HEK293 (cell line): ENCODE measurements around the gene RABGGTA.

Source experiments
- CTCF ChIA-PET: fragments of 350-600 bp; formaldehyde crosslinking; extraction: SDS; loops from one replicate; lab custom pipeline; 2021; ENCODE audit warnings: antibody characterized with exemption; lab: Yijun Ruan, JAX
- POLR2A ChIA-PET: fragments of 300-600 bp; formaldehyde crosslinking; extraction: SDS; loops from one replicate; lab custom pipeline; 2020; ENCODE audit warnings: antibody characterized with exemption, inconsistent platforms; lab: Yijun Ruan, JAX
- H3K27ac ChIP-seq: fragments of 200-500 bp; sonication (Bioruptor generic); 2 replicates; pipeline ENCODE4 v1.5.1; 2014; ENCODE audit warnings: low read depth, low read length, control low read depth, inconsistent platforms; ENCODE audit errors: extremely low read depth
- H3K36me3 ChIP-seq, 2 experiments: fragments of 200-500 bp in 1 of 2; sonication (Bioruptor generic) in 1 of 2; 1 replicate in 1 of 2; 2 replicates in 1 of 2; pipeline ENCODE4 v1.5.1; 2014 to 2017; ENCODE audit warnings: inconsistent platforms in 2 of 2, low read length in 2 of 2; ENCODE audit not compliant: control insufficient read depth in 2 of 2, insufficient read depth in 1 of 2
- H3K4me1 ChIP-seq: fragments of 200-500 bp; sonication (Bioruptor generic); 2 replicates; pipeline ENCODE4 v1.5.1; 2014; ENCODE audit warnings: mild to moderate bottlenecking, low read length, inconsistent platforms; ENCODE audit not compliant: control insufficient read depth, insufficient read depth
- H3K4me3 ChIP-seq: 2 replicates; pipeline ENCODE4 v1.5.1; 2011; ENCODE audit warnings: low read depth, mild to moderate bottlenecking, control low read depth, low read length, moderate library complexity
- H3K9me3 ChIP-seq: fragments of 200-500 bp; sonication (Bioruptor generic); 2 replicates; pipeline ENCODE4 v1.5.1; 2014; ENCODE audit warnings: low read depth, low read length, inconsistent platforms; ENCODE audit not compliant: control insufficient read depth, insufficient read depth
- EGR2 ChIP-seq: fragments of 450-650 bp; formaldehyde crosslinking; IDR thresholded peaks from 2 replicates; pipeline ENCODE4 v1.5.1; 2016; ENCODE audit warnings: low read depth, missing biosample characterization, missing genetic modification characterization
- MYNN ChIP-seq: fragments of 450-650 bp; formaldehyde crosslinking; IDR thresholded peaks from 2 replicates; pipeline ENCODE4 v1.5.1; 2016; ENCODE audit warnings: missing biosample characterization, missing genetic modification characterization, borderline replicate concordance
- WT1 ChIP-seq: fragments of 450-650 bp; formaldehyde crosslinking; IDR thresholded peaks from 2 replicates; pipeline ENCODE4 v1.5.1; 2016; ENCODE audit warnings: missing biosample characterization, missing genetic modification characterization
- ZBTB49 ChIP-seq: fragments of 450-650 bp; formaldehyde crosslinking; IDR thresholded peaks from 2 replicates; pipeline ENCODE4 v1.5.1; 2016; ENCODE audit warnings: missing biosample characterization, missing genetic modification characterization, low read depth
- ZFHX2 ChIP-seq: fragments of 450-650 bp; formaldehyde crosslinking; conservative IDR thresholded peaks from 2 replicates; pipeline ENCODE4 v1.5.1; 2016; ENCODE audit warnings: missing biosample characterization, missing genetic modification characterization
- ZNF140 ChIP-seq: fragments of 450-650 bp; formaldehyde crosslinking; IDR thresholded peaks from 2 replicates; pipeline ENCODE4 v1.5.1; 2016; ENCODE audit warnings: missing biosample characterization, missing genetic modification characterization
- ZNF214 ChIP-seq: fragments of 450-650 bp; formaldehyde crosslinking; IDR thresholded peaks from 2 replicates; pipeline ENCODE4 v1.5.1; 2017; ENCODE audit warnings: missing biosample characterization, mild to moderate bottlenecking, missing genetic modification characterization, borderline replicate concordance
- ZNF280C ChIP-seq: fragments of 450-650 bp; formaldehyde crosslinking; IDR thresholded peaks from 2 replicates; pipeline ENCODE4 v1.5.1; 2016; ENCODE audit warnings: missing biosample characterization, missing genetic modification characterization
- ZNF311 ChIP-seq: fragments of 450-650 bp; formaldehyde crosslinking; IDR thresholded peaks from 2 replicates; pipeline ENCODE4 v1.5.1; 2017; ENCODE audit warnings: missing biosample characterization, missing genetic modification characterization, borderline replicate concordance
- ZNF335 ChIP-seq: fragments of 450-650 bp; formaldehyde crosslinking; conservative IDR thresholded peaks from 2 replicates; pipeline ENCODE4 v1.5.1; 2016; ENCODE audit warnings: missing biosample characterization, missing genetic modification characterization
- ZNF571 ChIP-seq: fragments of 450-650 bp; formaldehyde crosslinking; IDR thresholded peaks from 2 replicates; pipeline ENCODE4 v1.5.0; 2017; ENCODE audit warnings: missing biosample characterization, missing genetic modification characterization
- ZNF600 ChIP-seq: fragments of 450-650 bp; formaldehyde crosslinking; IDR thresholded peaks from 2 replicates; pipeline ENCODE4 v1.5.1; 2016; ENCODE audit warnings: missing biosample characterization, missing genetic modification characterization
- ZNF626 ChIP-seq: fragments of 450-650 bp; sonication (Bioruptor Pico); formaldehyde crosslinking; IDR thresholded peaks from 2 replicates; pipeline ENCODE4 v1.5.1; 2018; ENCODE audit warnings: missing biosample characterization, missing genetic modification characterization, inconsistent platforms
- ZNF677 ChIP-seq: fragments of 450-650 bp; IDR thresholded peaks from 2 replicates; pipeline ENCODE4 v1.5.0; 2018; ENCODE audit warnings: missing biosample characterization, mild to moderate bottlenecking, missing genetic modification characterization, moderate library complexity
- ZNF76 ChIP-seq: fragments of 450-650 bp; formaldehyde crosslinking; IDR thresholded peaks from 2 replicates; pipeline ENCODE4; 2016; ENCODE audit warnings: low read depth, missing biosample characterization, missing genetic modification characterization, borderline replicate concordance
- ZNF777 ChIP-seq: fragments of 450-650 bp; formaldehyde crosslinking; IDR thresholded peaks from 2 replicates; pipeline ENCODE4 v1.5.1; 2017; ENCODE audit warnings: missing biosample characterization, missing genetic modification characterization, borderline replicate concordance
- ZNF792 ChIP-seq: fragments of 450-650 bp; formaldehyde crosslinking; IDR thresholded peaks from 2 replicates; pipeline ENCODE4 v1.5.1; 2016; ENCODE audit warnings: missing biosample characterization, missing genetic modification characterization
- ZNF837 ChIP-seq: fragments of 450-650 bp; formaldehyde crosslinking; IDR thresholded peaks from 2 replicates; pipeline ENCODE4 v1.5.1; 2016; ENCODE audit warnings: missing biosample characterization, missing genetic modification characterization
- TF ChIP-seq, protein P1 (sequence below): fragments of 450-650 bp; formaldehyde crosslinking; IDR thresholded peaks from 2 replicates; pipeline ENCODE4 v1.5.1; 2016; ENCODE audit warnings: missing biosample characterization, missing genetic modification characterization
- TF ChIP-seq, protein P2 (sequence below): fragments of 450-650 bp; formaldehyde crosslinking; IDR thresholded peaks from 2 replicates; pipeline ENCODE4 v1.5.1; 2017; ENCODE audit warnings: missing biosample characterization, missing genetic modification characterization

The RABGGTA gene

DNA sequence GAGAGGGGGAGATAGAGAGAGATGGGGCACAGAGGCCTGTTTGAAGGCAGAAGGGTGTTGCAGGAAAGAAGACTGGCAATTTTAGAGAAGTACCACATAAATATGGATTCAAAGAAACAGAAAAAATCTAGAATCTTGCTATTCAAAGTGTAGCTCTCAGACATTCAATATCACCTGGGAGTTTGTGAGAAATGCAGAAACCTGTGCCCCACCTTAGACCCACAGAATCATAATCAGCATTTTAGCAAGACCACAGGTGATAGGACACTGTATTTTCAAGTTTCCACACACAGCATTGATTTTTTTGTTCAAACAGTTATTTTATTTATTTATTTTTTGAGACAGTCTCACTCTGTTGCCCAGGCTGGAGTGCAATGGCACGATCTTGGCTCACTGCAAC is 42.5 kb downstream of the RABGGTA start:
- no peak for TF ChIP-seq ZNF140 (tag by site-specific recombination)
- no peak for TF ChIP-seq ZNF571 (tag by site-specific recombination)
- no peak for TF ChIP-seq ZNF311
- TF ChIP-seq ZNF600 (tag by site-specific recombination) = no peak
- no peak for TF ChIP-seq WT1 (tag by site-specific recombination)
- no peak for TF ChIP-seq ZNF677 (tag by site-specific recombination)
- no peak for TF ChIP-seq ZNF626 (tag by site-specific recombination)
- no peak for TF ChIP-seq ZNF335 (tag by site-specific recombination)
- ChIA-PET POLR2A (interaction anchor here (1.9 kb wide), 1 partner anchor 34 kb away, joined by 6 read pairs; the partner anchor contains the start of gene TM9SF1), CTCF (interaction anchor here (0.7 to 1.8 kb wide), 5 partner anchors 8 to 598 kb away, joined by 3 to 4 read pairs (median 3); partner anchors contain the start of gene MDP1)
- Histone ChIP-seq H3K9me3 (no peaks in the 10 kb centered on the region), H3K4me3 (no peak overlapping the region), H3K36me3 (peaks cover 23 to 31% of the 10 kb centered on the region in 2 experiments), H3K27ac (no peak overlapping the region), H3K4me1 (peaks cover 7% of the 10 kb centered on the region)

DNA sequence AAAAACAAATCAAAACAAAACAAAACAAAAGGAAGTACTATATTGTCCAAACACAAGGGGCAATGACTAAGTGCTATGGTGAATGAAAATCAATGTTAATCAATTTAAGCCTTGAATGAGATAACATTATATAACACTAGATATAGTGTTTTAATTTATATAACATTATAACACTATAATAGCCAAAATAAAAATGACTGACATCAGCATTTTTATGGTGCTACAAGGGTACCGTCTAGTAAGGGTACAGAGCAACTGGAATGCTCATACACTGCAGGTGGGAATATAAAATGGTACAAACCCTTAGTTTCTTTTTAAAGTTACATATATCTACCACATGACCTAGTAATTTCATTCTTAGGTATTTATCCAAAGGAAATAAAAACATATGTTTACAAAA is 44.9 kb downstream of the RABGGTA start:
- no peak overlapping the region for H3K4me3 ChIP-seq
- TF ChIP-seq, protein P1, sequence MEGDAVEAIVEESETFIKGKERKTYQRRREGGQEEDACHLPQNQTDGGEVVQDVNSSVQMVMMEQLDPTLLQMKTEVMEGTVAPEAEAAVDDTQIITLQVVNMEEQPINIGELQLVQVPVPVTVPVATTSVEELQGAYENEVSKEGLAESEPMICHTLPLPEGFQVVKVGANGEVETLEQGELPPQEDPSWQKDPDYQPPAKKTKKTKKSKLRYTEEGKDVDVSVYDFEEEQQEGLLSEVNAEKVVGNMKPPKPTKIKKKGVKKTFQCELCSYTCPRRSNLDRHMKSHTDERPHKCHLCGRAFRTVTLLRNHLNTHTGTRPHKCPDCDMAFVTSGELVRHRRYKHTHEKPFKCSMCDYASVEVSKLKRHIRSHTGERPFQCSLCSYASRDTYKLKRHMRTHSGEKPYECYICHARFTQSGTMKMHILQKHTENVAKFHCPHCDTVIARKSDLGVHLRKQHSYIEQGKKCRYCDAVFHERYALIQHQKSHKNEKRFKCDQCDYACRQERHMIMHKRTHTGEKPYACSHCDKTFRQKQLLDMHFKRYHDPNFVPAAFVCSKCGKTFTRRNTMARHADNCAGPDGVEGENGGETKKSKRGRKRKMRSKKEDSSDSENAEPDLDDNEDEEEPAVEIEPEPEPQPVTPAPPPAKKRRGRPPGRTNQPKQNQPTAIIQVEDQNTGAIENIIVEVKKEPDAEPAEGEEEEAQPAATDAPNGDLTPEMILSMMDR = no peak
- TF ChIP-seq MYNN (tag by site-specific recombination) = no peak
- no peak for TF ChIP-seq ZNF76 (tag by site-specific recombination)
- no peak for TF ChIP-seq ZNF214 (tag by site-specific recombination)
- no peak for TF ChIP-seq ZNF280C (tag by site-specific recombination)
- no peak for TF ChIP-seq ZNF792 (tag by site-specific recombination)
- TF ChIP-seq ZFHX2 (tag by site-specific recombination) = no peak
- no peak for TF ChIP-seq EGR2 (tag by site-specific recombination)
- TF ChIP-seq ZNF837 (tag by site-specific recombination) = no peak
- TF ChIP-seq ZNF777 (tag by site-specific recombination) = no peak
- no peak overlapping the region for H3K27ac ChIP-seq
- ChIA-PET POLR2A (no interaction called here), CTCF (interaction anchor here (1.8 kb wide), 1 partner anchor 10 kb away, joined by 7 read pairs; the partner anchor contains the start of gene MDP1)
- H3K9me3 ChIP-seq = no peaks in the 10 kb centered on the region
- H3K4me1 ChIP-seq = no peaks in the 10 kb centered on the region
- H3K36me3 ChIP-seq = peaks cover 23 to 31% of the 10 kb centered on the region in 2 experiments

- no peak overlapping the region for H3K27ac ChIP-seq
- no peaks in the 10 kb centered on the region for H3K4me1 ChIP-seq
- CTCF ChIA-PET = interaction anchor here (0.6 to 1.8 kb wide), 3 partner anchors 9 to 207 kb away, joined by 3 to 7 read pairs (median 4); partner anchors contain the start of genes MDP1 and TINF2
- no peaks in the 10 kb centered on the region for H3K9me3 ChIP-seq
- H3K4me3 ChIP-seq = no peak overlapping the region
- peaks cover 22 to 30% of the 10 kb centered on the region in 2 experiments for H3K36me3 ChIP-seq
- POLR2A ChIA-PET = interaction anchor here (0.5 to 2.1 kb wide), 3 partner anchors 11 to 82 kb away, joined by 3 to 4 read pairs (median 3); partner anchors contain the start of genes CHMP4A and TINF2
- TF ChIP-seq, protein P2, sequence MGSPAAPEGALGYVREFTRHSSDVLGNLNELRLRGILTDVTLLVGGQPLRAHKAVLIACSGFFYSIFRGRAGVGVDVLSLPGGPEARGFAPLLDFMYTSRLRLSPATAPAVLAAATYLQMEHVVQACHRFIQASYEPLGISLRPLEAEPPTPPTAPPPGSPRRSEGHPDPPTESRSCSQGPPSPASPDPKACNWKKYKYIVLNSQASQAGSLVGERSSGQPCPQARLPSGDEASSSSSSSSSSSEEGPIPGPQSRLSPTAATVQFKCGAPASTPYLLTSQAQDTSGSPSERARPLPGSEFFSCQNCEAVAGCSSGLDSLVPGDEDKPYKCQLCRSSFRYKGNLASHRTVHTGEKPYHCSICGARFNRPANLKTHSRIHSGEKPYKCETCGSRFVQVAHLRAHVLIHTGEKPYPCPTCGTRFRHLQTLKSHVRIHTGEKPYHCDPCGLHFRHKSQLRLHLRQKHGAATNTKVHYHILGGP (tag by site-specific recombination) = no peak
- no peak for TF ChIP-seq ZBTB49 (tag by site-specific recombination)
Observed at GRCh38 chr14:24224618-24225071, 46.8 kb downstream of the RABGGTA start.
